Uterus (tissue), 2 donors: ENCODE measurements around the gene SMC3.

Source experiments
- CTCF ChIP-seq, 4 experiments: fragments of 200-600 bp in 2 of 4; fragments of 450-650 bp in 2 of 4; sonication (generic) in 2 of 4; IDR thresholded peaks; one replicate each; pipeline ENCODE4 v1.5.1; 2016 to 2019; ENCODE audit warnings: antibody characterized with exemption in 4 of 4, mild to moderate bottlenecking in 2 of 4, moderate library complexity in 1 of 4
- POLR2A ChIP-seq, 2 donors: fragments of 450-650 bp; IDR thresholded peaks; one replicate each; pipeline ENCODE4 v1.6.1; 2016; ENCODE audit warnings: antibody characterized with exemption in 2 of 2, mild to moderate bottlenecking in 1 of 2, moderate library complexity in 1 of 2

- TF ChIP-seq CTCF (IDR thresholded peaks at IDR 0.05) (no peak), POLR2A (IDR thresholded peaks at IDR 0.05) (no peak)
Measured at GRCh38 chr10:110642204-110643034, 74.9 kb downstream of the SMC3 start.
